Duodenal mucosa (tissue), 2 donors: Measurements from ENCODE around the gene TRIM7.

Experiments used
- H3K27ac ChIP-seq: one replicate; pipeline ENCODE4 v1.7.0; 2013; ENCODE audit warnings: low read depth, low read length
- H3K27me3 ChIP-seq, 2 donors: one replicate each; pipeline ENCODE4 v1.7.0; 2013; ENCODE audit warnings: low read length in 2 of 2, control low read depth in 1 of 2; ENCODE audit not compliant: insufficient read depth in 2 of 2, control insufficient read depth in 1 of 2
- H3K36me3 ChIP-seq, 2 donors: one replicate each; pipeline ENCODE4 v1.7.0; 2013; ENCODE audit warnings: low read length in 2 of 2, control low read depth in 1 of 2; ENCODE audit not compliant: insufficient read depth in 2 of 2, control insufficient read depth in 1 of 2
- H3K4me1 ChIP-seq, 2 donors: one replicate each; pipeline ENCODE4 v1.7.0; 2013; ENCODE audit warnings: low read length in 2 of 2, control low read depth in 1 of 2; ENCODE audit not compliant: insufficient read depth in 2 of 2, control insufficient read depth in 1 of 2
- H3K4me3 ChIP-seq, 2 donors: one replicate each; pipeline ENCODE4 v1.7.0; 2013; ENCODE audit warnings: low read length in 2 of 2, low read depth in 1 of 2
- H3K9ac ChIP-seq, 2 donors: one replicate each; pipeline ENCODE4 v1.7.0; 2013; ENCODE audit warnings: low read length in 2 of 2, low read depth in 1 of 2
- H3K9me3 ChIP-seq, 2 donors: one replicate each; pipeline ENCODE4 v1.7.0; 2013; ENCODE audit warnings: low read length in 2 of 2, control low read depth in 1 of 2; ENCODE audit not compliant: control insufficient read depth in 1 of 2

TRIM7 gene

DNA sequence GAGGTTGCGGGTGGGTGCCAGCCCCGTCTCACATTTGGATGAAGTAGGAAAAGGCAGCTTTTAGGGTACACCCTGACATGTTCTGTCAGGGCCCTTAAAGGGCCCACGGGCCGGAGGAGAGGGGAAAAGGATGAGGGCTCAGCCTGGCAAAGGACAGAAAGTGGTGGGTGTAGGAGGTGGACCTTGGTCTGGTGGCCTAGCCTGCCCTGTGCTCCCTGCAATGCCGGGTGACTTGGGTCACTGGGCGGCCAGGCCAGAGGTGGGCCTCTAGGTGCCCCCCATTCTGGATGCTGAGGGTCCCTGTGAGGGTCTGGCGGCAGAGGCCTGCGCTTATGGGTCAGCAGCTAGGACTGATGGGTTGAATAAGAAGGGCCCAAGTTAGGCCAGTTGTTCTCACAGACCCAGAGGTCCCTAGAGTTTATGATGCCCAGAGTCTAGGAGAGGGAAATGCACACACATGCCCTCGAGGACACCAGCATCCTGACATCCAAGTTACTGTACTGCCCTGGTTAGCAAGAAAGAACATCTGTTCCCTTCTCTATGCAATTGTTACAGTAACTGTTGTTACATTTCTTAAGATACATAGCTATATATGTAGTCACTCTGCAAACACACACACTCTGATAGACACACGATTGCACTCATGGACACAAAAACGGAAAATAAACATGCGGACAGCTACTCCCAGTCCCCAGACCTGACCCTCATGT lies 12.5 kb downstream of the TRIM7 start:
- Histone ChIP-seq H3K9me3 (no peaks in the 10 kb centered on the region), H3K27me3 (no peaks in the 10 kb centered on the region), H3K36me3 (no peaks in the 10 kb centered on the region), H3K9ac (peak overlapping the region; percentile 74 to 76), H3K4me3 (peak overlapping the region; percentile 95 to 99), H3K27ac (no peak overlapping the region), H3K4me1 (peaks cover 9 to 22% of the 10 kb centered on the region in 2 donors)

DNA sequence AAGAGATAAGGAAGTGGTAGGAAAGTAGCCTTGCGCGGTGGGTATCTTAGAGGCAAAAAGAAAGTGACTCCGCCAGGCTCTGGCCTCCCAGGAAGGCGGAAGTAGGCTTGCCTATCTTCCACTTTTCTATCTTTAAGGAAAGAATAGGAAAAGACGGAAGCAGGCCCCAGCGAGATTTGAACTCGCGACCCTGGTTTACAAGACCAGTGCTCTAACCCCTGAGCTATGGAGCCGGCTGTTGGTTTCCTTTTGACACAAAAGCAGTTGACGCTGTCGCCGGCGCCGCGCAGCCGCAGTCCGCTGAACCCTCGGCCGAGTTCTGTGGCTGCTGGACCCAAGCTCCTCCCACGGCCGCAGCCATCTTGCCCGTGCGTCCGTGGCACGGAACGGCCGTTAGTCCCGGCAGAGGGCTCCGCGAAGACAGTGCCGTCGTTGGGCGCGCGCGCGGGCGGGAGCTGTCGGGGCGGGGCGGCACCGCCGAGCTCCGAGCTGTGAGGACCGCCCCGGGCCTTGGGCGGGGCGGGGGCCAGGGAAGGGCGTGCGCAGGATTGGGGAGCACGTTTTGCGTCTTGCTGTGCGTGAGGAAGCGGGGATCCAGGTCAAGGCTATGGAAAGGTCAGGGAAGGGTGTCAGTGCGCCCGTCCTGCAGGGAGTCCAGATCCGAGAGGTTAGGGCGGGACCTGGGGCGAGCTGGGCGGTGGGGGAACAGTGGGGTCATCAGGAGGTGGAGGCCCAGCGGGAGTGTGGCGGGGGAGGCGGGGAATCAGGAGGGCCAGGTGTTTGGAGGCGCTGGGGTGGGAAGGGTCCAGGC lies 13.3 kb downstream of the TRIM7 start:
- Histone ChIP-seq H3K36me3 (no peaks in the 10 kb centered on the region), H3K27ac (peak overlapping the region; percentile 91), H3K4me1 (peaks cover 9 to 22% of the 10 kb centered on the region in 2 donors), H3K27me3 (no peaks in the 10 kb centered on the region), H3K9ac (peak overlapping the region; percentile 74 to 91), H3K9me3 (no peaks in the 10 kb centered on the region), H3K4me3 (peak overlapping the region; percentile 95 to 99)

DNA sequence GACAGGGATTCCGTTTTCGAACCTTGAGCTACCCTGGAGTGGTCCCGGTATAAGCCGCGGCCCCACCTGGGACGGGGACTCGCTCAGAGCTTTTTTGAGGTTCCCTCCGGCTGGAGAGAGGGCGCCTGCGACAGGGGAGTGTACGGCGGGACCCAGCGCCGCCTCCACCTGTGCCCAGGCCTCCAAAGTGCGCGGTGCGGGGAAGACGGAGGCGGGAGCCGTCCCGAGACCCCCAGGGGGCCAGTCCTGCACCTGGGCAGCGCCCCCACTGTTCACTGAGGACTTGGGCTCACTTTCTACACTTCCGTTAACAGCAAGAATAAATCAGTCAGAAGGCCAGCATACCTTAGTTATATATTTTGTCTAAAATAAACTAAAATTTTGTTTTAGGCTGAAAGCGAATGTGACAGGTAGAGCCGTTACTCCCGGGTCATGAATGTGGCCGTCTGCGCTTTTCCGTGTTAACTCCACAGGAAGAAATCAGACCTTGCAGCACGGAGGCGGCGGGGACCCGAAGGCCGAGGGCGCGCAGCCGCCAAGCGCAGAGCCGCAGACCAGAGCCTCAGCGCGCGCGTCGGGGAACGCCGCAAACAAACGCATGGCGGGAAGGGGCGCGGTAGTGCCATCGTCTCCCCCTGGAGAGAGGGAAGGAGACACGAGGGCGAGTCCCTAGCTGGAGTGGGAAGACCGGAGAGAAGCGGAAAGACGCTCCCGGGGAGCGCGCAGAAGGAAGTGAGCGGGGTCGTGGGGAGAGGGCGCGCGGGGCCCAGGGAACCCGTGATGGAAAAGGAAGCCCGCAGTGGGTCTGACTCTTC lies 14.1 kb downstream of the TRIM7 start:
- H3K27me3 ChIP-seq, result no peaks in the 10 kb centered on the region
- H3K27ac ChIP-seq, result peak overlapping the region; percentile 48
- peak overlapping the region; percentile 95 to 99 for H3K4me3 ChIP-seq
- H3K9ac ChIP-seq, result peak overlapping the region; percentile 74 to 91
- H3K4me1 ChIP-seq, result peaks cover 9 to 22% of the 10 kb centered on the region in 2 donors
- H3K9me3 ChIP-seq, result no peaks in the 10 kb centered on the region
- no peaks in the 10 kb centered on the region for H3K36me3 ChIP-seq

DNA sequence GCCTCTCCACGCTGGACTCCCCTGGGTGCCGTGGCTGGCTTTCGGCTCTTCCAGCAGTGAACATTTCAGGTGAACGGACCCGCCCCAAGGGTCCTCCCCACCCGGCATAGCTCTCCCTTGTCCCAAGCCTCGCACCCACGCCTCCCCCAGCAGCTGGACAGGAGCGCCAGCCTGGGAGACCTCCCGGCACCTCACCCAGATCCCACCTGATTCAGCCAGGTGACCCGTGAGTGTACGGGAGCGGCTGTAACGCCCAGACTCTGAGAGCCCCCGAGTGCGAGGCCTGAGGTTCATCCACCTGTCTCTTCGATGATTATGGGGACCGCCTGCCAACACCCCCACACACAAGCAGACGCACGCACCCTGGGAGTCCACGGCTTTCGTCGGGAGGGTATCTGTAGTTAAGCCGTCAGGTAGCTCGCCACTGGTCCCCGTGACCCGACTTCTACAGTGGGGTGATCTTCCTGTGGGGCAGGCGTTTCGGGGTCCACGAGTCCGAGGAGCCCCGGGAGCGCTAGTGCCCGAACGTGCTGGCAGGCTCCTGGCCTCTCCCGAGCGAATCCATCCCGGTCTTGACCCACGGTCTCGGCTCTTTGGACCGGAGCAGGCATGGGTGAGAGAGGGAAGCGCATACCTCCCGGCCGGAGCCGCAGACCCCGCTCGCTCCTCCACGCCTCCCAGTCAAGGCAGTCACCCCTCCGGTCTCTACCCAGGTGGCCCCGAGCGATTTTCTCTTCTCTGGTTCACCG lies 14.9 kb downstream of the TRIM7 start:
- no peak overlapping the region for H3K27ac ChIP-seq
- peak overlapping the region; percentile 74 to 91 for H3K9ac ChIP-seq
- no peaks in the 10 kb centered on the region for H3K9me3 ChIP-seq

DNA sequence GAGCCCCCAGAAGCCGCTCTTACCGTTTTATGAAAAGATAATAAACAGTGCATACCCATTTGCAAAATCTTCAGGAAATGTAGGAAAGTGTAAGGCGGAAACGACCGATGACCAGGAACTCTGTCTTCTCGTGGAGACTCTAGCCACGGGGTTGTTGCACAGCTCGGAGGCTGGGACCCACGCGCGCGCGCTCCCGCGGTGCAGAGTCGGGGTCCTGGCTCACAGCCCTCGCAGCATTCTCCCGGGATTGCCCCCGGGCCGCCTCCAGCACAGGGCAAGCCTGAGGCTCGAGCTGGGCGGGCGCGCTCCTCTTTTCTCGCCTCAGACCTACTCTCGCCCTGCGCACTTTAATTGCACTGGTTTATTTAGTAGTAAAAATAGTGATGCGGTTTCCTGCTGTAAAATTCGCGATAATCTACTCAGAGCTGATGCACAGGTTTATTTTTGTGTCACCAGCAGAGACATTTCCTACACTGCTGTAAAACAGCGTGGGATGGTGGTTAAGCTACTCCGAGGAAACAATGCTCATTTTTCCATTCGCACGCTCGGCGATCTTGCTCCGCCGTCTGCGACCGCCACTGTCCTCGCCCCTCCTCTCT lies 15.5 kb downstream of the TRIM7 start:
- Histone ChIP-seq H3K36me3 (no peaks in the 10 kb centered on the region), H3K27me3 (no peaks in the 10 kb centered on the region), H3K4me1 (peaks cover 9 to 23% of the 10 kb centered on the region in 2 donors), H3K27ac (no peak overlapping the region), H3K4me3 (peak overlapping the region; percentile 95 to 99), H3K9me3 (no peaks in the 10 kb centered on the region), H3K9ac (peak overlapping the region; percentile 73 to 91)

More for the DNA sequence above, 14.9 kb downstream of the TRIM7 start:
- H3K4me1 ChIP-seq, result peaks cover 9 to 22% of the 10 kb centered on the region in 2 donors
- no peaks in the 10 kb centered on the region for H3K27me3 ChIP-seq
- peak overlapping the region; percentile 95 to 99 for H3K4me3 ChIP-seq
- no peaks in the 10 kb centered on the region for H3K36me3 ChIP-seq

DNA sequence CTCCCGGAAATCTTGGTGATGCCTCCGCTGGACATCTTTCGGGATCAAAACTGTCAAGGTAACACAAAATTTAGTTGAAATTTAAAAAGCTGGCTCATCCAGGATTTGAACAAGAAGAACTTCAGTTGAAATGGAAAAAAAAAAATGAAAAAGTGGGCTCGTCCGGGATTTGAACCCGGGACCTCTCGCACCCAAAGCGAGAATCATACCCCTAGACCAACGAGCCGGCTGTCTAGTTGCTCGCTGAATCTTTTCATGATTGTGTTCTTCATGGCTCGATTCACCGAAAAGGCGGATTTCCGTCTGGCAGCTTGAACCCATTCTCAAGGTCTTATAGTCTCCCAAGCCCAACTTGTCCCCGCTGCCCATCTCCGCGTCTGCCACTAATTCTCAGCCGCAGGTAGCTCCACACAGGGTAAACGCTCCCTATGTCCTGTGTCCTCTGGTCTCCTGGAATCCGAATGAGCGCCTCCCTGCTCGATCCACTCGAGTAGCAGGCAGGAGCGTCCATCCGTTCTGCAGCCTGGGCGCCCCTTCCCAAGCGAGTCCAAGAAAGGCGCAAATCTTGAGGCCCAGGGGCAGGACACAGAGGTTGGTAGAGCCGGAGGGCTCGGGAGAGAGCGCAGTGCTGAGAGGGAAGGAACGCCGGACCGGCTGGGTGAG lies 16.2 kb downstream of the TRIM7 start:
- no peaks in the 10 kb centered on the region for H3K27me3 ChIP-seq
- H3K4me1 ChIP-seq, result peaks cover 9 to 26% of the 10 kb centered on the region in 2 donors
- peak overlapping the region; percentile 73 to 91 for H3K9ac ChIP-seq
- H3K27ac ChIP-seq, result peak overlapping the region; percentile 16
- no peaks in the 10 kb centered on the region for H3K36me3 ChIP-seq
- no peaks in the 10 kb centered on the region for H3K9me3 ChIP-seq
- peak overlapping the region; percentile 95 to 99 for H3K4me3 ChIP-seq

DNA sequence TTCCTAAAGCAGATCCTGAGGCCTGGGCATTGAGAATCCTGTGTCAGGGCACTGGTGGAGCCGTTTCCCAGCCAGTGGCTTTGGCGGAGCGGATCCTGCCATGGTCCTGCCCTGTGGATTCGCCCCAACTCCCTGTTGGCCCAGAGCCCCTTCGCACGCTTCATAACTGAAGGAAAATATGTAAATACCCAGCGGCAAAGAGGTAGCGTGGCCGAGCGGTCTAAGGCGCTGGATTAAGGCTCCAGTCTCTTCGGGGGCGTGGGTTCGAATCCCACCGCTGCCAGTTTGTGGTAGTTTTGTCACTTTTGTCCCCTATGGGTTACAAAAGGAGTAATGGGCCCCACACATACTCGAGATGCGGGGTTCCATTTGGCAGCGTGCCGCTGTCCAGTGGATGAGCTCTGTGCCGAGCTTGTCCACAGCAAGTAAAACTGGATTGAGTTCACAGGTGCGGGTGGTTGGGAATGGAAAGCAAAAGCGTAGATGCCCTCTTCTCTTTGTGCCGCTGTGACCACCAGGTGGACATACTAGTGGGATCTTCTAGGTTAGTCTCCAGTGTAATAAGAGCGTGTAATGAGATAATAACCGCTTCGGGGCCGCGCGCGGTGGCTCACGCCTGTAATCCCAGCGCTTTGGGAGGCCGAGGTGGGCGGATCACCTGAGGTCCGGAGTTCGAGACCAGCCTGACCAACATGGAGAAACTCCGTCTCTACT lies 17.3 kb downstream of the TRIM7 start:
- Histone ChIP-seq H3K27ac (no peak overlapping the region), H3K4me3 (peak overlapping the region; percentile 20 to 57), H3K36me3 (no peaks in the 10 kb centered on the region), H3K4me1 (peaks cover 6 to 23% of the 10 kb centered on the region in 2 donors), H3K9me3 (no peaks in the 10 kb centered on the region), H3K9ac (no peak overlapping the region), H3K27me3 (no peaks in the 10 kb centered on the region)

DNA sequence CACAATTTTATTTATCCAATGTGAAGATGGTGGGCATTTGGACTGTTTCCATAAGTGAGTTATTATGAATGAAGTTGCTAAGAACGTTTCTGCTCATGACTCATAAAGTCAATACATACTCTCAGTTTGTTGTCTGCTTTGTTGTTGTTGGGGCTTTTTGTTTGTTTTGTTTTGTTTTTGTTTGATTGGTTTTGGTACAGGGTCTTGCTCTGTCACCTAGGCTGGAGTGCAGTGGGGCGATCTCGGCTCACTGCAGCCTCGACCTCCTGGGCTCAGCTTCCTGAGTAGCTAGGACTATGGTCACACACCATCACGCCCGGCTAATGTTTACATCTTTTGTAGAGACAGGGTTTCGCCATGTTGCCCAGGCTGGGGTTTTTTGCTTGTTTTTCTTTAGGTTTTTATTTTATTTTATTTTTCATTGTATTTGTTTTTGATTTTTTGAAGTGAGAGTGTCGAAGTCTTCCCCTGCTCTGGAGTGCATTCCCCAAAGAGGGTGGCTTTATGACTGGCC lies 18.0 kb downstream of the TRIM7 start:
- H3K27ac ChIP-seq, result no peak overlapping the region
- H3K9ac ChIP-seq, result no peak overlapping the region
- no peaks in the 10 kb centered on the region for H3K27me3 ChIP-seq
- no peaks in the 10 kb centered on the region for H3K36me3 ChIP-seq
- peak overlapping the region; percentile 20 to 28 for H3K4me3 ChIP-seq
- H3K9me3 ChIP-seq, result no peaks in the 10 kb centered on the region
- H3K4me1 ChIP-seq, result peaks cover 0 to 18% of the 10 kb centered on the region in 2 donors
